Calu3 (cell line): ENCODE data around the gene SPIRE1. TPM values are rescaled to one million over a fixed set of nuclear protein-coding genes. Genes with fewer than 3 reads are reported as not detected.

ENCODE experiments used
- BruUV-seq: library from RNA; stranded (reverse); fragments of 400-500 nt; replicated peaks from 2 replicates; lab custom pipeline; 2021; lab: Mats Ljungman, UMichigan
- CTCF ChIA-PET: fragments of 300-600 bp; sonication (Branson Sonifier 250); formaldehyde crosslinking; loops from one replicate; lab custom pipeline; 2022; ENCODE audit warnings: antibody characterized with exemption; lab: Charles Lee
- DNase-seq: peaks from one replicate; pipeline ENCODE4 v3.0.0; 2022
- H3K27ac Mint-ChIP-seq: one replicate; pipeline ENCODE4 v1.8.0; 2022; ENCODE audit warnings: mixed read lengths; ENCODE audit not compliant: unreplicated experiment
- H3K27me3 Mint-ChIP-seq: one replicate; pipeline ENCODE4 v1.8.0; 2022; ENCODE audit warnings: mixed read lengths; ENCODE audit not compliant: unreplicated experiment
- H3K36me3 Mint-ChIP-seq: one replicate; pipeline ENCODE4 v1.8.0; 2022; ENCODE audit warnings: mild to moderate bottlenecking, moderate library complexity, mixed read lengths; ENCODE audit not compliant: insufficient read depth, unreplicated experiment
- H3K4me1 Mint-ChIP-seq: one replicate; pipeline ENCODE4 v1.8.0; 2022; ENCODE audit warnings: mild to moderate bottlenecking, low read depth, mixed read lengths; ENCODE audit not compliant: unreplicated experiment
- H3K4me3 Mint-ChIP-seq: one replicate; pipeline ENCODE4 v1.8.0; 2022; ENCODE audit warnings: mild to moderate bottlenecking, low read depth, moderate library complexity, mixed read lengths; ENCODE audit not compliant: unreplicated experiment
- H3K9me3 Mint-ChIP-seq: one replicate; pipeline ENCODE4 v1.8.0; 2022; ENCODE audit warnings: low read depth, mixed read lengths; ENCODE audit not compliant: unreplicated experiment
- CTCF ChIP-seq: fragments of 200-600 bp; IDR thresholded peaks from one replicate; pipeline ENCODE4 v1.8.0; 2022; ENCODE audit warnings: antibody characterized with exemption; ENCODE audit not compliant: unreplicated experiment
- intact Hi-C: fragments of 100-400 bp; cut with micrococcal nuclease; formaldehyde crosslinking; loops from one replicate; pipeline ENCODE4 v1.10.0; 2022; ENCODE audit not compliant: unreplicated experiment
- total RNA-seq: library from RNA; stranded (reverse); gene quantifications from 2 replicates; pipeline ENCODE4 v1.2.3, GENCODE V29; 2022

Gene SPIRE1
- total RNA-seq, 1 experiment from 2014 or later = 98.6 TPM

GRCh38 chr18:12592597-12593127 is 65.2 kb downstream of the SPIRE1 start:
- CTCF ChIA-PET = interaction anchor here (0.5 to 0.7 kb wide), 2 partner anchors 8 to 169 kb away, joined by 3 to 7 read pairs; no protein-coding TSS in a partner anchor
- BruUV-seq = no TSS peak
- intact Hi-C loops = no loop called here
- Mint-ChIP-seq H3K4me1 (peaks cover 62% of the 10 kb centered on the region), H3K4me3 (no peak overlapping the region), H3K36me3 (peaks cover 6% of the 10 kb centered on the region), H3K27me3 (no peaks in the 10 kb centered on the region), H3K27ac (no peak overlapping the region), H3K9me3 (no peaks in the 10 kb centered on the region)
- TF ChIP-seq CTCF = no peak
- no peak for DNase-seq

- no peak for DNase-seq
- intact Hi-C loops = no loop called here
- Mint-ChIP-seq H3K27me3 (no peaks in the 10 kb centered on the region), H3K9me3 (no peaks in the 10 kb centered on the region), H3K36me3 (no peaks in the 10 kb centered on the region), H3K4me1 (peaks cover 47% of the 10 kb centered on the region), H3K27ac (no peak overlapping the region), H3K4me3 (no peak overlapping the region)
- TF ChIP-seq CTCF = no peak
- BruUV-seq = no TSS peak
- CTCF ChIA-PET = no interaction called here
Measured at GRCh38 chr18:12589448-12589847, 68.5 kb downstream of the SPIRE1 start.

- Mint-ChIP-seq H3K4me3 (no peak overlapping the region), H3K9me3 (no peaks in the 10 kb centered on the region), H3K27me3 (no peaks in the 10 kb centered on the region), H3K4me1 (peaks cover 46% of the 10 kb centered on the region), H3K27ac (no peak overlapping the region), H3K36me3 (peaks cover 15% of the 10 kb centered on the region)
- no TSS peak for BruUV-seq
- no peak for DNase-seq
- CTCF ChIA-PET = interaction anchor here (1.0 to 1.3 kb wide), 2 partner anchors 20 to 57 kb away, joined by 3 to 4 read pairs; no protein-coding TSS in a partner anchor
- no peak for TF ChIP-seq CTCF
- intact Hi-C loops = no loop called here
Measured at GRCh38 chr18:12586956-12587355, 71.0 kb downstream of the SPIRE1 start.

- Mint-ChIP-seq H3K4me3 (no peak overlapping the region), H3K27me3 (no peaks in the 10 kb centered on the region), H3K4me1 (peaks cover 53% of the 10 kb centered on the region), H3K9me3 (no peaks in the 10 kb centered on the region), H3K27ac (no peak overlapping the region), H3K36me3 (peaks cover 15% of the 10 kb centered on the region)
- CTCF ChIA-PET = no interaction called here
- DNase-seq = no peak
- no peak for TF ChIP-seq CTCF
- BruUV-seq = no TSS peak
- intact Hi-C loops = no loop called here
Measured at GRCh38 chr18:12585218-12585617, 72.7 kb downstream of the SPIRE1 start.
